Fibroblast of skin of scalp (primary cell): ENCODE results near the gene APBA2.
"Not testable (repeated sequence)": the region's sequence is repeated elsewhere in the genome, so short reads cannot be mapped to it uniquely, and the experiment has no call there.

Experiments used
- DNase-seq: peaks from one replicate; pipeline ENCODE4 v3.0.0-alpha.2; 2013

Gene APBA2

GRCh38 chr15:29040370-29040751 is 154.6 kb downstream of the APBA2 start:
- no peak for DNase-seq

GRCh38 chr15:29043736-29044502 is 158.1 kb downstream of the APBA2 start:
- DNase-seq = peak; percentile 74

GRCh38 chr15:29044503-29044901 is 158.7 kb downstream of the APBA2 start:
- DNase-seq = peak; percentile 35

GRCh38 chr15:29045161-29045560 is 159.4 kb downstream of the APBA2 start:
- DNase-seq = not testable (repeated sequence)

- peak; percentile 26 for DNase-seq
These were observed 159.9 kb downstream of the APBA2 start for GRCh38 chr15:29045717-29046116.

GRCh38 chr15:29046281-29046810 is 160.6 kb downstream of the APBA2 start:
- no peak for DNase-seq

- DNase-seq = no peak
These were observed 161.2 kb downstream of the APBA2 start for GRCh38 chr15:29046977-29047376.

GRCh38 chr15:29048011-29048410 is 162.2 kb downstream of the APBA2 start:
- DNase-seq = no peak

GRCh38 chr15:29050870-29051269 is 165.1 kb downstream of the APBA2 start:
- peak; percentile 61 for DNase-seq

- no peak for DNase-seq
These were observed 165.6 kb downstream of the APBA2 start for GRCh38 chr15:29051422-29051821.

GRCh38 chr15:29053006-29053405 is 167.2 kb downstream of the APBA2 start:
- DNase-seq = no peak

GRCh38 chr15:29053661-29054131 is 167.9 kb downstream of the APBA2 start:
- no peak for DNase-seq

GRCh38 chr15:29054171-29055045 is 168.6 kb downstream of the APBA2 start:
- no peak for DNase-seq

- DNase-seq = no peak
These were observed 170.1 kb downstream of the APBA2 start for GRCh38 chr15:29055876-29056275.

- no peak for DNase-seq
These were observed 171.2 kb downstream of the APBA2 start for GRCh38 chr15:29056839-29057450.

GRCh38 chr15:29057856-29058255 is 172.1 kb downstream of the APBA2 start:
- DNase-seq = no peak

GRCh38 chr15:29058903-29059539 is 173.2 kb downstream of the APBA2 start:
- DNase-seq = no peak

- DNase-seq = no peak
These were observed 174.3 kb downstream of the APBA2 start for GRCh38 chr15:29059871-29060640.

GRCh38 chr15:29061746-29062145 is 176.0 kb downstream of the APBA2 start:
- no peak for DNase-seq

- no peak for DNase-seq
These were observed 176.4 kb downstream of the APBA2 start for GRCh38 chr15:29062179-29062591.

- DNase-seq = no peak
These were observed 176.9 kb downstream of the APBA2 start for GRCh38 chr15:29062626-29063025.

- no peak for DNase-seq
These were observed 177.9 kb downstream of the APBA2 start for GRCh38 chr15:29063646-29064045.
